Stimulated activated CD4-positive, alpha-beta T cell treated with anti-CD3 and anti-CD28 coated beads, Interleukin-2, amount 100 ng/mL, for 4 hours (primary cell): ENCODE measurements around the gene RABGGTA.

Source experiments
- DNase-seq: peaks from one replicate; pipeline ENCODE4 v3.0.0-alpha.2; 2020; ENCODE audit warnings: low read depth

Gene RABGGTA

DNA sequence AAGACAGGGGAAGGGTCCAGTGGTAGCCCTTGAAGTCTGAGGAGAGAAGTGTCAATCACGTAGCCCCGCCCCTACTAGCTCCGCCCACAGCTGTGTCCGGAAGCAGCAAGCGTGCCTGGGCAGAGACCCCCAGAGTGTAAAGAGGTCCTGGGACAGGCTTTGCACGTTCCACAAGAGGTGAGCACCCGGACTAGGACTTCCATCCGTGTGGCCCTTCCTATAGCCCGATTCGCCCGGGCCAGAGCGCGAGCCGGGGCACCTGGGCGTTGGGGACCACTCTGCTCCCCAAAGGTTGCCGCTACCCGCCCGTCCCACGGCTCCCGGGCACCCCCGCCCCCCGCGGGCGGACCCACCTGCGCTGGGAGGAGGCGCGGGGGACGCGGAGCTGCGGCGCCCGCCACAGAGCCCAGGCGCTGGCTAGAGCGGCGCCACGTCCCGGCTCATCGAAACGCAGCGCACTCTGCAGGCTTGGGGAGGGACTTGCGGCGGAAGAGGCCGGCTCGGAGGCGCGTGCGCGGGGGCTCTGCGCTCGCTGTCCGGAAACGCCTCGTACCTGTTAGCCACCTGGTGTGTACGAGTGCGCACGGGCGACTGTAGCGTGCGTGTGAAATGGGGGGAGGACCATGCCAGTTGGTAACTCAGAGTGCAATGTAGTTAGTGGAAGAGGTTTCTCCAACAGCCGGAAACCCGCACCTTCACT, at the start of gene RABGGTA:
RABGGTA (minus strand) TSS at position 464 of the 700 bp plus-strand sequence. CDS start 482 bp downstream, outside the sequence.
- DNase-seq, result peak; percentile 89

GRCh38 chr14:24317141-24317928, 45.9 kb upstream of the RABGGTA start:
- DNase-seq, result no peak

- no peak for DNase-seq
Measured at GRCh38 chr14:24316597-24316950, 45.2 kb upstream of the RABGGTA start.

DNA sequence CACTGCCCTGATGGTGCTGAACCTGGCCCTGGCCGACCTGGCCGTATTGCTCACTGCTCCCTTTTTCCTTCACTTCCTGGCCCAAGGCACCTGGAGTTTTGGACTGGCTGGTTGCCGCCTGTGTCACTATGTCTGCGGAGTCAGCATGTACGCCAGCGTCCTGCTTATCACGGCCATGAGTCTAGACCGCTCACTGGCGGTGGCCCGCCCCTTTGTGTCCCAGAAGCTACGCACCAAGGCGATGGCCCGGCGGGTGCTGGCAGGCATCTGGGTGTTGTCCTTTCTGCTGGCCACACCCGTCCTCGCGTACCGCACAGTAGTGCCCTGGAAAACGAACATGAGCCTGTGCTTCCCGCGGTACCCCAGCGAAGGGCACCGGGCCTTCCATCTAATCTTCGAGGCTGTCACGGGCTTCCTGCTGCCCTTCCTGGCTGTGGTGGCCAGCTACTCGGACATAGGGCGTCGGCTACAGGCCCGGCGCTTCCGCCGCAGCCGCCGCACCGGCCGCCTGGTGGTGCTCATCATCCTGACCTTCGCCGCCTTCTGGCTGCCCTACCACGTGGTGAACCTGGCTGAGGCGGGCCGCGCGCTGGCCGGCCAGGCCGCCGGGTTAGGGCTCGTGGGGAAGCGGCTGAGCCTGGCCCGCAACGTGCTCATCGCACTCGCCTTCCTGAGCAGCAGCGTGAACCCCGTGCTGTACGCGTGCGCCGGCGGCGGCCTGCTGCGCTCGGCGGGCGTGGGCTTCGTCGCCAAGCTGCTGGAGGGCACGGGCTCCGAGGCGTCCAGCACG, 44.6 kb upstream of the RABGGTA start:
- DNase-seq, result no peak

DNA sequence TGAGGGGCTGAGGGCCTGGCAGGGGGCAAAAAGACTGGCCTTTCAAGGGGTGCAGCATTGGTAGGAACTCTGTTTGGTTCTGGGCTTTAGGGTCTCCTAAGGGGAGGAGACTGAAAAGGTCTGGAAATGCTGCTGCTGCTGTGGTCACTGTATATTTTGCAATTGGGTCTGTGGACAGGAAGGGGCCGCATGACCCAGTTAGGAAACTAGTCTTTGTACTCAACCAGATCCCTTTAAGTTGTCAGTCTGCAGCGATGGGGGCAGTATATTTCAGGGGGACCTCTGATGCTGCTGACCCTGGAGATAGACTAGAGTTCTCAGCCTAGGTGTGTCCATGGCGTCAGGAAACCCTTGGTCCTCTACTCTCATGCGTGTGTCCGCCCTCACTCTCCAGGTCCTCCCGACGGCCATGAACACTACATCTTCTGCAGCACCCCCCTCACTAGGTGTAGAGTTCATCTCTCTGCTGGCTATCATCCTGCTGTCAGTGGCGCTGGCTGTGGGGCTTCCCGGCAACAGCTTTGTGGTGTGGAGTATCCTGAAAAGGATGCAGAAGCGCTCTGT, 43.9 kb upstream of the RABGGTA start:
- no peak for DNase-seq

GRCh38 chr14:24314377-24315193, 43.2 kb upstream of the RABGGTA start:
- no peak for DNase-seq

DNA sequence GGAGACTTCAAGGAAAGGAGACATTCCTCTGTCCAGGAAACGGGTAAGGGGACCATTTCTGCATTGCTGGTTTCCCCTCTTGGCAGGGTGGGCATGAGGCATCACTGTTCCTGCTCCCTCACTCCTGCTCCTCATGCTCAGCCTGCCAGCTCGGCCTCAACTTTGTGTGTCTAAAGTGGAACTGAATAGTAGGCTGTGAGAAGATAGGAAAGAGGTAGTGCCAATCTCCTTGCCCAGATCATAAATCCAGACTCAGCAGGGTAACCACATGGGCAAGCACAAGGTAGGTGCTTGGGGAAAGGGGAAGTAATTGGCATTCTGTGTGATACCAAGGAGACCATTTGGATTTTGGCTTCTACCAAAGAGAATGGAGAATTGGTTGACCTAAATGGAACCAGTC, 42.5 kb upstream of the RABGGTA start:
- DNase-seq, result no peak

DNA sequence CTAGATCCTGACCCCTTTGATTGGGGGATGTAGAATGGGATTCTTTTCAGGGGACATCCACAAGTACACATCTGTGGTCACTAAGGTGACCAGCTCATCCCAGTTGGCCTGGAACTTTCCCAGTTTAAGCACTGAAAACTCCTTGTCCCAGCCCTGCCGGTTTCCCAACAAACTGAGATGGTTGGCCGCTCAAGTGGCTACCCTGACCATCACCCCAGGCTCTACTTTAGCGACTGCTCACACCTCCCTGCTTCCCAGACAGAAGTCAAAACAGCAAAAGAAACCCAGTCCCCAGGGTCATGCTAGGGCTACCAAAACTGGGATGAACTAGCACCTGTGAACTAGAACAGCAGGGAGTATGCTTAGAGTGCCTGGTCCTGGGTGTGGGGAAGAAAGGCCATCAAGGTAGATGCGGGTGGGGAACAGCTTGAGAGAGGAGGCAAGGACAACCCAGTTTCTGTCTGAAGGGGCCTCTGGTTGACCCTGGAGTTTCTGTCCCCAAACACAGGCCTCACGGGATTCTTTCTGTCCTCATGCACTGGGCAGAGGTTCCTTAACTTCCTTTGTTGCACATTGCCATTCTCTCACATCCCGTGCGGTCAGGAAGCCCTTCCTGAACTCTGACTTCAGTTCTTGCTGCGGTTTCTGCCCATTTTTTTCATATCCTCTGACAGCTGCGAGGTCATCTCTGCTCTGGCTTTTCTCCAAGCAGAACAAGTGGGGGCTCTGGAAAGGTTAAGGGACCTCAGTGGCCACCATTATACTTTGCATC, 41.5 kb upstream of the RABGGTA start:
- DNase-seq, result no peak

DNA sequence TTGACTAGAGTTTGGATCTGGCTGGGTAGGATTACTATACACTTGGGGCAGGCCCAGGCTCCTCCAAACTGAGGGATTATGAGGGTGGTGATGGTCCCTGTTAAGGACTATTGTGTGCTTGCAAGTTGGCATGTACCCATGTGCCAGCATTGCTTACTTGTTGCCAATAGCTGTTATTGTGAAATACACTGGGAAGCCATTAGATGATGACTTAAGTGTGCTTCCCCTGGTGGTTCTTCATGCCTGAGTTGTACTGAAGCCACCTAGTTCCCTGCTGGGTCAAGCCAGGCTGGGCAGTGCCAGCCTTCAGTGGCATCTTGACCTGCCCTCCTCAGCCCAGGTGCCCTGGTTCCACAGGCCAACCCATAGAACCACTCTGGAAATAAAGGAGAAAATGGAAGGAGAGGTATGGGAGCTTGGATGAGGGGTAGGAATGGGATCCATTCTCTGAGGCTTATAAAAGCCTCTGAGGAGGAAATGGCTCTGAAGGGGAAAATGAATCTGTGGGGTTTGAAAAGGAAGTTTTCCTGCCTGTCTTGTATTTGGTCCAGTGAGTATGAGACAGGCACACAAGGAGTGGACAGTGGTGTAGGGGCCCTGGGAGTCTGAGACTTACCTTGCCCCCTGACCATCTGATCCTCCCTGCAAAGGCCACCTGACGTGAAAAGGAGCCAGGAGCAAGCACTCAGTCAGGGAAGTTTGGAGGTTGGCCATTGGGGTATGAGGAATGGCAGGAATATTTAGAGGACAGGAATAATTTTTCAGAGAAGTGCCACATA, 40.6 kb upstream of the RABGGTA start:
- DNase-seq, result no peak

- DNase-seq, result peak; percentile 40
Measured at GRCh38 chr14:24310646-24311604, 39.5 kb upstream of the RABGGTA start, which contains the start of gene LTB4R. Gene LTB4R, plus strand, starts transcription at chr14:24311502. Its CDS starts 4,150 bp downstream, at chr14:24315652.

DNA sequence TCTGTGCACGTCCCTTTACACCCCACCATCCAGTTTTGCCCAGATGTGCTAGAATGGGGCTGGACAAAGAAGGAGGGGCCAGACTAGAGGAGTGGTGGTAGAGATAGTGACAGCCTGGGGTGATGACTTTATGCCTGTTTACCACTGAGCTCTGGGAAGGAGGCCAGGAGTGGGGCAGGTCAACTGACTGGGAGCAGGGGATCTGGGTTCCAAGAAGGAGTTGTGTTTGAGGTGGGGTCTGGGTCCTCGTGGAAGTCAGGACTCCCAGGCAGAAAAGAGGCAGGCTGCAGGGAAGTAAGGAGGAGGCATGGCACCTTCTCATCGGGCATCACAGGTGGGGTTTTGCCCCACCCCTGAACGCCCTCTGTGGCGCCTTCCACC, 38.9 kb upstream of the RABGGTA start:
- no peak for DNase-seq

DNA sequence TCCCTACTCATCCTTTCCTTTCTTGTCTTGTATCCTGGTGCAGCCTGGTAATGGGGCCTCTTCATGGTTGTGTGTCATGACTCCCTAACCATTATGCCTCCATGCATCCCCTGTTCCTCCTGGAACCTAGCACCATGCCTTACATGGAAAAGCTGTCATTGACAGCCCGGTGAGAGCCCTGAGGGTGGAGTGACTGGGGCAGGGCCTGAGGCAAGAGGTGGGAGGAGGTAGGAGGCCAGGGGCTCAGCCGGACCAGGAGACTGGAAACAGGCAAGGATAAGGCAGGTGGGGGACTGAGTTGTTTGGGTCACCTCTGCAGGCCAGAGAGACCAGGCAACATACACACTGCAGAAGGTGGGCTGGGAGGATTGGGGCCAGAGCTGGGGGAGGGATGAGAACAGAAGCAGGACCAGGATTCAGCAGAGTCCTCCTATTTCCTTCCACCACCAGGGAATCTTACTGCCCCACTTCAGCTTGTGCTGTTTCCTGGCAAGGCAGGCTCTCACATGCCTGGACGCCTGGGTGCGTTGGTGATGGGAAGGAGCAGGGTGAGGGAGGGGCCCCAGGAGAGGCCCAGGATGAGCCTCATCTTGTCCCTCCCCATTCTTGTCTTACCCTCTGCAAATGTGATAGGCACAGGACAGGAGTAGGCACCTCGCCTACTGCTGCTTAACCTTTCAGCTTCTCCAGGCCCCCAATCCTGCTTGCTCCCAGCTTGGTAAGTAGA, 38.3 kb upstream of the RABGGTA start, which contains the start of gene LTB4R2:
LTB4R2 (plus strand) TSS at position 603 of the 727 bp plus-strand sequence. CDS start 525 bp downstream, outside the sequence.
- no peak for DNase-seq

- DNase-seq, result no peak
Measured at GRCh38 chr14:24308342-24309124, 37.1 kb upstream of the RABGGTA start.

DNA sequence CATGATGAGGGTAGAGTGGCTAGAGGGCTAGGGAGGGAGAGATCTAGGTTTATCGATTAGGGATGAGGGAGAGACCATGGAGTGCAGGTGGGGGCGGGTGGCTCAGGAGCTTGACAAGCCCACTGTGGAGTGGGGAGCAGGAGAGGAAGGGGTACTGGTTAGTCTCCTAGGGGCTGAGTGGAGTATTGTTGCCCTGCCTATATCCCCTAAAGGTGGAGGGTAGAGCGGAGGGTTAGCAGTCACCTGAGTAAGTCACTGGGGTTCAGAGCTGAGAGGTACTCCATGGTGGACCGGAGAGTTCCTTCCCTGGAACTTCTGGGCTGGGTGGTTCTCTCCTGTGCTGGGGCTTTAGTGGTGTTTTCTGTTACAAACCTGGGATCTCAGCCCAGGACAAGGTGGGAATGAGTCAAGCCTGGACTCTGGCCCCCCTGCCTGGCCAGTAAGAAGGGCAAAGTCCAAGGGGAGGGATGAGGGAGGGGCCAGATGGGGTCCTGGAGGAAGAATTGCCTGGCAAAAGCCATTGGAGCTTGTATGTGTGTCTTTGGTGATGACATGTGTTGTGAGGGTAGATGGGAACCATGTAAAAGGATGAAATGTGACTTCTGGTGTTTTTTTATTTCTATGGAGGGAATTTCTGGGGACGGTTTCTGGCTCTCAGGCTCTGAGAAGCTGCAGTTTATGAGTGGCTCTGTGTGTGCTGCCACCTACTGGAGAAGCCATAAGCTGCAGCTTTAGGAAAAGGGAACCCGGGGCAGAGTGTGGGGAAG, 36.4 kb upstream of the RABGGTA start, which contains the start of gene CIDEB:
CIDEB (minus strand) TSS at position 403 of the 767 bp plus-strand sequence; CDS start at position 284, 119 bp downstream.
- no peak for DNase-seq

GRCh38 chr14:24307156-24307574, 35.8 kb upstream of the RABGGTA start:
- no peak for DNase-seq

- DNase-seq, result no peak
Measured at GRCh38 chr14:24304019-24304387, 32.6 kb upstream of the RABGGTA start.
